Measurements from ENCODE around the gene HAUS3.

The HAUS3 gene

DNA sequence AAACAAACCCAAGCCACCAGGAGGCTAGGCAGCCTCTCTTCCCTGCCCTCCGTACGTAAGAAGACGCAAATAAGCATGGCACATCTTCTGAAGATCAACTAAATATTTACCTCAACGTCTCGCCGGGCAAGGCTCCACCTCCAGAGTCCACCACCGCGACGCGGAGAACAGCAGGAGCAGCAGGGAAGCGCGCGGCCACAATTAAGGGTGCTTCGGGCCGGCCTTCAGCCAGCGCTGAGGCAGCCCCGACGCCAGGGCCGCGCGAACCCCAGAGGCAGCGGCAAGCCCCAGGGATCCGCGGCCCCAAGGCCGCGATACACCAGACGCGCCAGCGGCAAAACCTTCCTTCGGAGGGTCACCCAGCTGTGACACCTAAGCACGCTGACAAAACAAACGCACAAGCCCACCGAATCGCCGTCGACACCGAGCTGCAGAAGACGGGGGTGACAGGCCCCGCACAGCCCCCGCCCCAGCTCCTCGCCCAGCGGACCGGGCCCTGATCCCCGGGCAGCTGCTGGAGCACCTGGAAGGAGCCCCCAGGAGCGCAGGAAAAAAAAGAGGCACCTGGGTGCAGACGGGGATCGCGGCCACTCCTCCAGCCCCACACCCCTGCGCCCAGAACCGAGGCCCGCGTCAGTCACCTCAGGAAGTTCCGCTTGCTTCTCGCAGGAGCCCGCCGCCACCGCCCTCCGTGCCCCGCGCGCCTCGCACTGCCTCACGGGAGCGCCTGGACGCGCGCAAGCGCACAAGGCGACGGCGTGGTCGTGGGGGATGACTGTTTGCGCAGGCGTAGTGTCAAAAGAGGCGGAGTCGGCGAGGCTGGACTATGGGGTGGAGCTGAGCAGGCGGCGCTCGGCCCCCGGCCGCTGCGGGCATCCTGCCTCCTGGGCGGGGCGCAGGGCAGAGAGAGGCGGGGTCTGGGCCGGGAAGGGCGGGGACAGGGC is at the start of gene HAUS3, which contains the start of gene POLN:
HAUS3 (minus strand) TSS at position 712 of the 944 bp plus-strand sequence. CDS start 1,175 bp downstream, outside the sequence.
POLN (minus strand) TSS at position 712 of the 944 bp plus-strand sequence. CDS start 12,890 bp downstream, outside the sequence.
- in situ Hi-C loops (cut with MboI; ENCODE audit: low sequenced_read_pairs), result no loop called here

DNA sequence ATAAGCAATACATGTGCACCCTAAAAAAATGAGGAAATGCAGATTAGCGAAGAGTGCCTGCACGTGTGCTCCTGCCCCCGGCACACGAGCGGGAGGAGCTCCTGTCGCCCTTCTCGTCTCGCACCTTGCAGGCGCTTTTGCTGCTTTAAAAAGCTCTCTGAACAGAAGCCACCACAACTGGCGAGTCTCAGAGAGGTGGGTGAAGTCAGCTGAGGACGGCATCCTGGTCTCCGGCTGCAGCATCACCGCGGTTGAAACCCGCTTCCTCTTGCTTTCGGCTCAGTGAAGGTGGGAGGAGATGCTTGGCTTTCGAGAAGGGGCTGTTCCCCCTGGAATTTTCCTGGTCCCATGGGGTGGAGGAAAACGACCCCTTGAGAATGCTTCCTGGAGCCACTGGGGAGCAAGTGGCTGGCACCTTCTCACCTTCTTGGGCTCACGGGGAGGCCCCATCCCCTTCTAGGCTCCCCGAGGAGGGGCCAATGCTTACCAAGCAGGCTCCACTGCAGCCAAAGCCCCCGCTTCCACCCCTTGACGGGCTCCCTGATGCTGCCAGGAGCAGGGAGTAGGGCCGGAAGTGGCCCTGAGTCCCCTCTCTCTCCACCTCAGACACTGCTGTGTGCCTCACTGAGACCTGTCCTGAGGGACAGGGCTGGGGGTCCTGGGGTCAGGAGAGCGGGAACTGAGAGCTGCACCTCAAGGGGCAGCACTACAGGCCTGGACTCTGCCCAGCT is 49.2 kb upstream of the HAUS3 start:
- in situ Hi-C loops (cut with MboI; ENCODE audit: low sequenced_read_pairs), result no loop called here

- in situ Hi-C loops (cut with MboI; ENCODE audit: low sequenced_read_pairs), result no loop called here
Observed at GRCh38 chr4:2290488-2290887, 48.6 kb upstream of the HAUS3 start.

DNA sequence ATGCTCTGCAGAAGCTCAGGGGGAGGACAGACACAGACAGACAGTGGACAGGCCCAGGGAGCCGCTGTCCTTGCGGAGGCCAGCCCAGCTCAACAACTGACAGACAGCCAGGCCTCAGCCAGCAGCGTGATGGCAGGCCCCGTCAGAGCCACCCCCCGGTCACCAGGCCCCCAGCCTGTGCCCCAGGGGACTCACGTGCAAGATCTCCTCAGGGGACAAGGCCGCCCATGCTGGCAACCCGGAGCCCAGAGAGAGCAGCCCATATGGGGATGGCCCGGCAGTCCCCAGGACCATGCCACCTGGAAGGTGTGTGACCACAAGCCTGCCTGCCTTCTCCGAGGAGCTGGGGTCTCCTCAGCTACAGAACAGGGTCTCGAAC is 48.0 kb upstream of the HAUS3 start:
- in situ Hi-C loops (cut with MboI; ENCODE audit: low sequenced_read_pairs), result no loop called here

DNA sequence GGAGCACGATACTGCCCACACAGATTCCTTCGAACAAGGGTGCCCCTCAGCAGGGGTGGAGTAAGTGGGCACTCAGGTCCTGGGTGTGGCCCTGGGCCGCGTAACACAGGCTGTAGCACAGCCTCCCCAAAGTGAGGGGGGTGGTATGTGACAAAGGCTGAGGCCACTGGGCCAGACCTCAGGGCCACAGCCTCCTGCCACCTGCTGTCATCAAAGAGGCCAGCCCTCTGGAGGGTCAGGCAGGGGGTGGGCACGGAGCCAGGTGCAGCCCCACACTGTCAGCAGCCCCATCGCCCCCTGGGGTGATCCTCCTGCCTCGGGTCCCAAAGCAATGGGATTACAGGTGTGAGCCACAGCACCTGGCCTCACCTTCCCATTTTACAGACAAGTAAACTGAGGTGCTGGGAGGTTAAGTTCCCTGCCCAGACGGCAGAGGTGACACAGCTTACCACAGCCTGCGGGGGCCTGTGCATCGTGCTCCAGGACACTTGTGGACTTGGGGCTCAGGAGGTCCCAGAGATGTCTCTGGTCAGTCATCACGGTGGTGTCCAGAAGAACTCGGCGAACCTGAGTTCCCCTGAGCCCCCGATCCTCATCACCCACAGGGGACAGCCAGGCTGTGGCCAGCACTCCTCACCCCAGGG is 47.5 kb upstream of the HAUS3 start:
- in situ Hi-C loops (cut with MboI; ENCODE audit: low sequenced_read_pairs), result no loop called here

GRCh38 chr4:2288051-2288541 is 46.2 kb upstream of the HAUS3 start:
- in situ Hi-C loops (cut with MboI; ENCODE audit: low sequenced_read_pairs), result no loop called here

GRCh38 chr4:2287594-2287915 is 45.6 kb upstream of the HAUS3 start:
- in situ Hi-C loops (cut with MboI; ENCODE audit: low sequenced_read_pairs), result no loop called here

DNA sequence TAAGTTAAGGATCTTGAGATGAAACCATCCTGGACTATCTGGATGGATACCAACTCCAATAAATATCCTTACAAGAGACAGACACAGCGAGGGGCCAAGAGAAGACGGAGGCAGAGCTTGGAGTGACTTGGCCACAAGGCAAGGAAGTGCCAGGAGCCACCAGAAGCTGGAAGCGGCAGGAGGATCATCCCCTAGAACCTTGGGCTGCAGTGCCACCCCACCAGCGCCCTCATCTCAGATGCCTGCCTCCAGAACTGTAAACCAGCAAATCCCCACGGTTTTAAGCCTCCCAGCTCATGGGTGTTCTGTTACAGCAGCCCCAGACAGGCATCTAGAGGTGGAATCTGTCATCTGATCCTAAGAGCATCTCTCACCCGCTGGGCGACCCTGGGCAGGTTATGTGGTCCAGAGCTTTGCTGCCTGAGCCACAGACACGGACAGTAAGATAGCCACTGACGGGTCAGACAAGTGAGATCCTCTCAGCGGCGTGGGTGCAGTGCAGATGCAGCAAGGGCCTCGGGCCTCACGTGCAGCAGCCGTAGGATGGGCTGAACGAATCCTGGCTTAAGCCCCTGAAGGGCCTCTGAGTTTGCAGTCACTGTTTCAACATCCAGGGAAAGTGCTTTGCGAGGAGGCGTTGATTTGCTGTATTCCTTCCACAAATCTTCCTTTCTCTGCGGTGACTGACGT is 45.1 kb upstream of the HAUS3 start:
- in situ Hi-C loops (cut with MboI; ENCODE audit: low sequenced_read_pairs), result no loop called here

DNA sequence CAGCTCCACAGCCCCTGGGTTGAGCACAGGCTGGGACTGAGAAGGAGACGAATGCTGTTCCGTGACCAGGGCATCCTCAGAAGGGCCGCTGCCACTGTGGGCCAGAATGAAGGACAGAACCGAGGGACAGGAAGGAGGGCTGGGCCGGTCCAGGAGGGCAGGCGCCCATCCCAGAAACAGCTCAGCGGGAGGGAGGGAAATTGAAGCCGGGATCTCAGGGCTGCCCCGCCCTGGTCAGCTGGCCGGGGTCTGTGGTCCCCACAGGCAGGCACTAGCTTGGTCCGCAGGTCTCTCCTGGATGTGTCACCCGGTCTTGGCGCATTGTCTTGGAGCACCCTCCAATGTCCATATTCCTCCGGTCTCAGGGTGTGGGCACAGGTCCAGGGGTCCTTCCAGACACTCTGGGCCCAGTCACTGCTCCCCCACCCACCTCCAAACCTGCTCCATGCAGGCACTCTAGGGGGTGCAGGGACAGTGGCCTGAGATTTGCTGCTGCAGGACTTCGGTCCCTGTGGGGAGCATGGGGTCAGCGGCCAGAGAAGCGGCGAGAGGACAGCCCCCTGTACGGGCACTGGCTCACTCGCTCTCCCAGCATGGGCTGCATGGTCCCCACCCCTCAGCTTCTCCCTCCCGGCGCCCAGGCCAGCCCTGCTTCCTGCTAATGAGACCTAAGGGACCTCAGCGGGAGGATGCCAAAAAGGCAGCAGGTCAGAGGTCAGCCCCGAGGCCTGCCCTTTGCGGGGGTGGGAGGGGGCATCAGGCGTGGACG is 43.9 kb upstream of the HAUS3 start:
- in situ Hi-C loops (cut with MboI; ENCODE audit: low sequenced_read_pairs), result no loop called here

GRCh38 chr4:2284934-2285612 is 43.2 kb upstream of the HAUS3 start:
- in situ Hi-C loops (cut with MboI; ENCODE audit: low sequenced_read_pairs), result no loop called here

DNA sequence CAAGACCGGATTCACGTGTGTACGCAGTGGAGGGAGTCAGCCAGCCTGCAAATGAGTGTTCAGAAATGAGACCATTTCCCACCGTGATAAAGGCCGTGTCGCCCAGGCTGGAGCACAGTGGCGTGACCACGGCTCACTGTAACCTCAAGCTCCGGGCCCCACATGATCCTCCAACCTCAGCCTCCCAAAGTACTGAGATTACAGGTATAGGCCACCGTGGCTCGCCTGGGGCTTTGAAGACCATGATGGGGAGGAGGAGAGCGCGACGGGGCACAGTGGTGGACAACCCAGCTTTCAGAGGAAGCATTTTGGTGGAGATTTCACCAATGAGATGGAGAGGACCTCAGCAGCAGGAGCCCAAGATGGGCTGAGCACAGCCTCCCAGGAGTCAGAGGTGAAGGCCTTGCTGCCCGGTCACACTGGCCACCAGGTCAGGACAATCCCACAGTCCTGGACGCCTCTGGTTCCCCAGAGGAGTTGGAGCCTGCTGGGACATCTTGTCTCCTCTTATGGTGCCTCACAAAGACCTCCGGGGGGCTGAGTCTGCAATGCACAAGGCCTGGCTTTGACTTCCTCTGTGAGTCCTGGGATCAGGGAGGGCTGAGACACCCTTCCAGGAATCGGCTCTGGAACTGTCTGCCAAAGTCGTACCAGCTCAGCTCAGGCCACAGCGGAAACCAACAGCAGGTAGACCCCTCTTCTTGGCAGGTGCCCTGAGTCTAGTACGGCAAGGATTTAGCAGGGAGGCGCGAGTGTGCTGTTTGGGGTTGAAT is 42.4 kb upstream of the HAUS3 start:
- in situ Hi-C loops (cut with MboI; ENCODE audit: low sequenced_read_pairs), result no loop called here

DNA sequence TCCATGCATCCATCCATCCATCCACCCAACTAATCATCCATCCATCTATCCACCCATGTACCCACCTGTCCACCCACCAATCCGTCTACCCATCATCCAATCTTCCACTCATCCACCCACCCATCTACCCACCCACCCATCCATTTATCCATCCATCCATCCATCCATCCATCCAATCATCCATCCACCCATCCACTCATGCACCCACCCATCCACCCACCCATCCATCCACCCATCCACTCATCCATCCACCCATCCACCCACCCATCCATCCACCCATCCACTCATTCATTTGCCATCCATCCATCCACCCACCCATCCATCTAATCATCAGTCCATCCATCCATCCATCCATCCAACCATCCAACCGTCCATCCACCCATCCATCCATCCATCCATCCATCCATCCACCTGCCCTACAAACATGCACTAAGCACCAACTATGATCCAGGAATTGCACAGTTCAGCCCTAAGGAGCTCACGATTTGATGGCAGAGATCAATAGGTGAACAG is 41.3 kb upstream of the HAUS3 start:
- in situ Hi-C loops (cut with MboI; ENCODE audit: low sequenced_read_pairs), result no loop called here

- in situ Hi-C loops (cut with MboI; ENCODE audit: low sequenced_read_pairs), result no loop called here
Observed at GRCh38 chr4:2281575-2282343, 39.8 kb upstream of the HAUS3 start.

- in situ Hi-C loops (cut with MboI; ENCODE audit: low sequenced_read_pairs), result no loop called here
Observed at GRCh38 chr4:2280531-2281300, 38.8 kb upstream of the HAUS3 start.

DNA sequence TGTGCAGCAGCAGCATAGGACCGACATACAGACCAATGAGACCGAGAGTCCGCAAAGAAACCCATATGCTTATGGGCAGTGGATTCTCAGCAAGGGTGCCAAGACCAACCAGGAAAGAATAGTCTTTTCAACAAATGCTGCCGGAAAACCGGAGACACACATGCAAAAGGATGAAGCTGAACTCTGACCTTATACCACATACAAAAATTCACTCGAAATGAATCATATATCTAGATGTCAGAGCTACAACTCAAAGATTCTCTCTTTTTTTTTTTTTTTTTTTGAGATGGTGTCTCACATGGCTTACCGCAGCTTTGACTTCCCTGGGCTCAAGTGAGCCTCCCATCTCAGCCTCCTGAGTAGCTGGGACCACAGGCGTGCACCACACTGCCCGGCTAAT is 36.0 kb upstream of the HAUS3 start:
- in situ Hi-C loops (cut with MboI; ENCODE audit: low sequenced_read_pairs), result no loop called here

DNA sequence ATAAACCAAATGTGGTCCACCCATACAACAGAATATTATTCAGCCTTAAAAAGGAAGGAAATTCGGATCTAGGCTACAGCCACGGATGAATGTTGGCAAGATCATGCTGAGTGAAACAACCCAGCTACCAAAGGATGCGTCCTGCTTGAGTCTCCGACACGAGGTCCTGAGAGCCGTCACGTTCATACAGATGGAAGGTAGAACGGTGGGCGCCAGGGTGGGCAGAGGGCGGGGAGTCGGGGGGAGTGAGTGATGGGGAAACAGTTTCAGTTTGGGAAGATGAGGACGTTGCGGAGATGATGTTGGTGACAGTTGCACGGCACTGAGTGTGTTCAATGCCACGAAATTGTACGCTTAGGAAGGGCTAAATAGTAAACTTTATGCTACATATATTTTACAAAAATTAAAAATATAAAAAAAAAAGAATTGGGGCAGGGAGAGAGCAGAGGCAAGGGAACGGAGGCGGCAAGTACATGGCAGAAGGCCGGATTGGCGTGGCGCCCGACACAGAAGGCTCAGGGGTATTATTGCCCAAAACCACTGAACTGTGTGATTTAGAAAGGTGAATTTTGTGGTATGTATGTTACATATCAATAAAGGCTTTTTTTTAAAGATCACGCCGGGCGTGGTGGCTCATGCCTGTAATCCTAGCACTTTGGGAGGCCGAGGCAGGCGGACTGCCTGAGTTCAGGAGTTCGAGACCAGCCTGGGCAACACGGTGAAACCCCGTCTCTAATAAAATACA is 34.8 kb upstream of the HAUS3 start:
- in situ Hi-C loops (cut with MboI; ENCODE audit: low sequenced_read_pairs), result no loop called here

All from hTERT RPE-1 (cell line).